HG03097 (cell line): ENCODE data around the gene DNAH1.

ENCODE experiments used
- ATAC-seq: cut with Tn5 transposase; IDR thresholded peaks from one replicate; pipeline ENCODE4 v1.9.1; 2021; ENCODE audit not compliant: unreplicated experiment, low FRiP score

DNAH1 gene

GRCh38 chr3:52431459-52432223 lies 115.5 kb downstream of the DNAH1 start:
- no peak for ATAC-seq

- ATAC-seq = no peak
These were observed 116.1 kb downstream of the DNAH1 start for GRCh38 chr3:52432225-52432624.

GRCh38 chr3:52432691-52433141 lies 116.6 kb downstream of the DNAH1 start:
- ATAC-seq = no peak

- no peak for ATAC-seq
These were observed 117.3 kb downstream of the DNAH1 start for GRCh38 chr3:52433328-52433995.

GRCh38 chr3:52433996-52434479 lies 117.9 kb downstream of the DNAH1 start:
- no peak for ATAC-seq

- no peak for ATAC-seq
These were observed 118.5 kb downstream of the DNAH1 start for GRCh38 chr3:52434491-52435115.

GRCh38 chr3:52435246-52436101 lies 119.4 kb downstream of the DNAH1 start:
- ATAC-seq = no peak

GRCh38 chr3:52436500-52437149 lies 120.5 kb downstream of the DNAH1 start:
- ATAC-seq = no peak

GRCh38 chr3:52437326-52438103 lies 121.4 kb downstream of the DNAH1 start:
- no peak for ATAC-seq

GRCh38 chr3:52438104-52438376 lies 121.9 kb downstream of the DNAH1 start:
- no peak for ATAC-seq

- no peak for ATAC-seq
These were observed 122.7 kb downstream of the DNAH1 start for GRCh38 chr3:52438579-52439425.

GRCh38 chr3:52439426-52440248 lies 123.5 kb downstream of the DNAH1 start:
- ATAC-seq = no peak

GRCh38 chr3:52440249-52440551 lies 124.1 kb downstream of the DNAH1 start:
- no peak for ATAC-seq

- no peak for ATAC-seq
These were observed 124.6 kb downstream of the DNAH1 start for GRCh38 chr3:52440671-52441070.

- ATAC-seq = no peak
These were observed 125.1 kb downstream of the DNAH1 start for GRCh38 chr3:52441091-52441771.

- no peak for ATAC-seq
These were observed 125.7 kb downstream of the DNAH1 start for GRCh38 chr3:52441772-52442332.
